Erythroblast (primary cell): ENCODE measurements around the gene TIE1.

ENCODE experiments used
- DNase-seq, 2 experiments: peaks; one replicate each; lab custom pipeline; 2025; lab: John Stamatoyannopoulos, UW
- GATA1 ChIP-seq: IDR thresholded peaks from 2 replicates; pipeline ENCODE4 v1.6.1; 2011; ENCODE audit warnings: low read depth, mild to moderate bottlenecking, control low read depth, low read length, moderate library complexity
- POLR2A ChIP-seq: IDR thresholded peaks from 2 replicates; pipeline ENCODE4 v1.6.1; 2011; ENCODE audit warnings: mild to moderate bottlenecking, low read length

TIE1 gene

DNA sequence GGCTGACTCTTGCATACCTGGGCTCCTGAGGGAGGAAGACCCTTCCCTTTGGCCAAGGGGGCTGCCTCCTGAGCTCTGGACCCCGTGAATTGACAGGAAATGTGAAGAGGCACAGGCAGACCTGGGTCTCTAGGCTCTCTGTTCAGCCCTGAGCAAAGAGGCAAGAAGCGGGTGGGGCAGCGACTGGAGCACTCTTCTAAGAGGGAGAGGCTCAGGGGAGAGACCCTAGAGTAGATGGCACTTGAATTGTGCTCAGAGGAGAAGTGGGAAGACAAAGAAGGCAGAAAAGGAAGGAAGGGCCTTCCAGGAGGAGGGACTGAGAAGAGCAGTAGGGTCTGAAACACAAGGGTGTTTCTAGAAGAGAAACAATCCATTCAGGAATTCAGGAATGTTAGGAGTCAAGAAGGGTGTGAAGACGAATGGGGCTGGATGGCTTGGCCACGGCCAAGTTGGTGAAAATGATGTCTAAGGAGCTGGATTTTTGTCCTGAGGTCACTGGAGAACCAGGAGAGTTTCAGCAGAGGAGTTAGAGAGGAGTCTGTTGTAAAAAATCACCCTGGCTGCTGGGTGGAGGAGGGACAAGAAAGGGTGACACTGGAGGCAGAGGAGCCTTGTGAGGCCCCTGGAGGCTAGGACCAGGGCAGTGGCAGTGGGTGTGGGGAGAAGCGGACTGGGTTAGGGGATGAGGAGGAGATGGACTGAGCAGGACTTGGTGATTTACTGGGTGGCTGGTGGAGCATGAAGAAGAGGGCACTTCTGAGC, 5.3 kb downstream of the TIE1 start:
- no peak for DNase-seq
- TF ChIP-seq GATA1: no peak

GRCh38 chr1:43306688-43307457, 6.1 kb downstream of the TIE1 start:
- no peak for TF ChIP-seq POLR2A
- no peak for TF ChIP-seq GATA1
- DNase-seq: no peak

GRCh38 chr1:43307458-43308158, 6.8 kb downstream of the TIE1 start:
- no peak for DNase-seq
- TF ChIP-seq POLR2A: no peak
- TF ChIP-seq GATA1: no peak

GRCh38 chr1:43308635-43309404, 8.0 kb downstream of the TIE1 start:
- DNase-seq: no peak
- TF ChIP-seq GATA1: no peak
- no peak for TF ChIP-seq POLR2A

GRCh38 chr1:43309405-43310025, 8.7 kb downstream of the TIE1 start:
- DNase-seq: no peak
- TF ChIP-seq GATA1 (no peak), POLR2A (no peak)

DNA sequence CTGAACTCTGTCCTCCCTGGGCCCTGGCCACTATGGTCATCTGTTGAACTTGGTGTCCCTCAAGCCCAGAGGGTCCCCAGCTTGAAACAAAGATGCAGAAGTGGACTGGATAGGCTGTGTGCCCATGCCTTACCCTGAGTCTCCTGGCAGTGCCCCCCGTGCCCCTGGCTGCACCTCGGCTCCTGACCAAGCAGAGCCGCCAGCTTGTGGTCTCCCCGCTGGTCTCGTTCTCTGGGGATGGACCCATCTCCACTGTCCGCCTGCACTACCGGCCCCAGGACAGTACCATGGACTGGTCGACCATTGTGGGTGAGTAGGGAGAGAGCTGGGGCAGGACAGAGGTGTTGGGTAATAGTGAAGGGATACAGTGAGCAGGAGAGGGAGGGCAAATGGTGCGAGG, 10.7 kb downstream of the TIE1 start:
- TF ChIP-seq GATA1 (no peak), POLR2A (no peak)
- DNase-seq: no peak

DNA sequence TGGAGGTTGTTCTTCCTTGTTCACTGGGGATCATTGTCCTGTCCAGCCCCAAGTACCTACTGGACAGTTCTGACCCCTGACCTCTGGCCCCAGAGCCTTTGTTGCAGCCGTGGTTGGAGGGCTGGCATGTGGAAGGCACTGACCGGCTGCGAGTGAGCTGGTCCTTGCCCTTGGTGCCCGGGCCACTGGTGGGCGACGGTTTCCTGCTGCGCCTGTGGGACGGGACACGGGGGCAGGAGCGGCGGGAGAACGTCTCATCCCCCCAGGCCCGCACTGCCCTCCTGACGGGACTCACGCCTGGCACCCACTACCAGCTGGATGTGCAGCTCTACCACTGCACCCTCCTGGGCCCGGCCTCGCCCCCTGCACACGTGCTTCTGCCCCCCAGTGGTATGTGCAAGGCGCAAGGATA, 11.4 kb downstream of the TIE1 start:
- TF ChIP-seq POLR2A: no peak
- no peak for TF ChIP-seq GATA1
- no peak for DNase-seq

GRCh38 chr1:43312663-43313515, 12.1 kb downstream of the TIE1 start:
- no peak for TF ChIP-seq POLR2A
- no peak for DNase-seq

- DNase-seq: no peak
- no peak for TF ChIP-seq GATA1
- TF ChIP-seq POLR2A: no peak
Measured at GRCh38 chr1:43313771-43314170, 13.0 kb downstream of the TIE1 start.

DNA sequence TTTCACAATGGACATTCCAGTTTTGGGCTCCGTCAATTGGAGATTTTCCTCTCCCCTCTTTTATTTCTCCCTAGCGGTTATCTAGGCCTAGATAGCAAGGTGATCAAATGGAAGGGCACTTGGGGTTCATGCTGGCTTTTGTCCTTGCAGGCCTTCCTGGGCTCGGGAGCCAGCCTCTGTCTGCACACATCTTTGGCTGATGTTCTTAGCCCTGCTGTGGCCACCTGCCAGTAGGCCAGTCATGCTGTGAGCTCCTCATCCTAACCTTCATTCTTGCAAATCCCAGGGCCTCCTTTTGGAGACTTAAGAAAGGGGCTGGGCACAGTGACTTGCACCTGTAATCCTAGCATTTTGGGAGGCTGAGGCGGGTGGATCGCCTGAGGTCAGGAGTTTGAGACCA, 13.5 kb downstream of the TIE1 start:
- TF ChIP-seq POLR2A (no peak), GATA1 (no peak)

GRCh38 chr1:43315481-43315880, 14.7 kb downstream of the TIE1 start:
- no peak for DNase-seq
- TF ChIP-seq POLR2A (no peak), GATA1 (no peak)

More for the DNA sequence above, 13.5 kb downstream of the TIE1 start:
- DNase-seq: no peak
